Ramos (cell line): Measurements from ENCODE around the gene TYMP.

Experiments
- in situ Hi-C: fragments of 300-500 bp; cut with MboI; formaldehyde crosslinking; loops from one replicate; pipeline ENCODE4 v1.14.3; 2022; ENCODE audit warnings: low sequenced_read_pairs; ENCODE audit not compliant: unreplicated experiment

TYMP gene

GRCh38 chr22:50488006-50488677 lies 41.7 kb downstream of the TYMP start:
- in situ Hi-C loops, result no loop called here

- in situ Hi-C loops, result no loop called here
These were observed 42.4 kb downstream of the TYMP start for GRCh38 chr22:50487290-50488005.

GRCh38 chr22:50486561-50487289 lies 43.1 kb downstream of the TYMP start, which contains the start of gene MIOX:
TSS of gene MIOX (plus strand) at chr22:50486859. CDS start at chr22:50486898, 39 bp downstream.
- in situ Hi-C loops, result no loop called here

GRCh38 chr22:50485221-50486131 lies 44.3 kb downstream of the TYMP start:
- in situ Hi-C loops, result no loop called here

GRCh38 chr22:50483977-50484853 lies 45.6 kb downstream of the TYMP start:
- in situ Hi-C loops, result no loop called here

- in situ Hi-C loops, result no loop called here
These were observed 46.3 kb downstream of the TYMP start for GRCh38 chr22:50483556-50483955.

- in situ Hi-C loops, result no loop called here
These were observed 46.7 kb downstream of the TYMP start for GRCh38 chr22:50483106-50483505.

- in situ Hi-C loops, result no loop called here
These were observed 47.4 kb downstream of the TYMP start for GRCh38 chr22:50482107-50483074.

GRCh38 chr22:50481440-50482106 lies 48.2 kb downstream of the TYMP start, which contains the start of gene ADM2:
TSS of gene ADM2 (plus strand) at chr22:50481543. CDS start at chr22:50481848, 305 bp downstream.
- in situ Hi-C loops, result no loop called here

- in situ Hi-C loops, result no loop called here
These were observed 48.8 kb downstream of the TYMP start for GRCh38 chr22:50481045-50481439.

- in situ Hi-C loops, result no loop called here
These were observed 50.1 kb downstream of the TYMP start for GRCh38 chr22:50479721-50480120.

GRCh38 chr22:50477923-50478322 lies 51.9 kb downstream of the TYMP start:
- in situ Hi-C loops, result no loop called here

GRCh38 chr22:50476868-50477267 lies 52.9 kb downstream of the TYMP start:
- in situ Hi-C loops, result no loop called here
